HG03457 (cell line): ENCODE measurements around the gene DNAH8.
"Not testable (repeated sequence)": the region's sequence is repeated elsewhere in the genome, so short reads cannot be mapped to it uniquely, and the experiment has no call there.

ENCODE experiments used
- ATAC-seq: cut with Tn5 transposase; IDR thresholded peaks from one replicate; pipeline ENCODE4 v1.9.1; 2021; ENCODE audit warnings: moderate number of reproducible peaks; ENCODE audit not compliant: unreplicated experiment

Gene DNAH8

DNA sequence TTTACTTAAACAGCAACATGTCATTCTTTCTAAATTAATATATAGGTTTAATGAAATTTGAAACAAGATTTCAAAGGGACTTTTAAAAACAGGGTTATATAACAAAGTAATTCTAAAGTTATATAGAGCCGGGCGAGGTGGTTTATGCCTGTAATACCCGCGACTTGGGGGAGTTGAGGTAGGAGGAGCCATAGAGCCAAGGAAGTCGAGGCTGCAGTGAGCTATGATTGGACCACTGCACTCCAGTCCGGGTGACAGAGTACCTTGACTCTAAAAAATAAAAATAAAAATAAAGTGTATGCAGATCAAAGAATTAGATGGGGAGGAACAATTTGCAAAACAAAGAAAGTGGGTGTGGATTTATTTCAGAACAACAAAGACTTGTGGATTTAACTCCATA, 182.4 kb downstream of the DNAH8 start:
- no peak for ATAC-seq

DNA sequence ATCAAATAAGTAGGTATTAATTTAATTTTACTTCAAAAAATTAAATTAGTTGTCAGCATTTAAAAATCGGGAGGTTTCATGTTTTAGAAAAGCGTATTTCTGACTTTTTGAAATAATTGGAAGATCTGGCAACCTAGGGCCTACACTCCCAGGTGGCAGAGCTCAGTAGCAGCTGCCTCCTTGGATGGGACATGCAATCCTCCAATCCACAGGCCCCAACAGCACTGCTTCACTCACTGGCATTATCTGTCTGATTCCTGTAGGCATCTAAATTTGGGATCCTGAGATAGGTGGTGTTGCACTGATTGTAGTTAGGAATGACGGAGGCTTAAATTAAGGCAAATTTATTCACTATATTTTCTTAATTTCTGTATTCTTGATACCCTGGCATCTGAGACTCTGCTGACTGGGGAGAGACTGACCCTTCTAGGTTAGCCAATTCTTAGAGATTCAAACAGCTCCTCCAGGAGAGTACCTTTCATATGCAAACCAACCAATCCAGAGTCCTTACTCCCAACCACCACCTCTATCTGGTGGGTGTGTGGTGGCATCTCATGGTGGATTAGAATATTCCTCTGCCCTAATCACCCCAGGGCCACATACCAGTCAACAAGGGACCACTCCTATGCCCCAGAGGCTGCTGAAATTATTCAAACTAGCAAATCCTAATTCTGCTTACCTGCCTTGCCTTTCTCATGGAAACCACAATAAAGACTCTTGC, 186.9 kb downstream of the DNAH8 start:
- no peak for ATAC-seq

DNA sequence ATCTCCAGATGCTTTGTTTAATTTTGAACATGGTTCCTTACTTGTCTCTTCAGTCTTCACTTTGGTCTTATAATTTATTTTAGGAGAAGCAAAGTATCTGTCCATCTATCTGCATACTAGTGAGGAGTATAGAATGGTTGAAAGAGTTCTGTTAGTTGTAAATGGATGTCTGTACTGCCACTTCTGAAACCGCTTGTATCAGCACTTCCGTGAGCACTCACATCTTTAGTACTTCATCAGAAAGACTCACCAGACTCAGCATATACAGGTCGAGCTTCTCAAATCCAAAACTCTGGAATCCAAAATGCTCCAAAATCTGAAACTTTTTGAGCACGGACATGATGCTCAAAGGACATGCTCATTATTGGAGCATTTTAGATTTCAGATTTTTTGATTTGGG, 191.5 kb downstream of the DNAH8 start:
- no peak for ATAC-seq

DNA sequence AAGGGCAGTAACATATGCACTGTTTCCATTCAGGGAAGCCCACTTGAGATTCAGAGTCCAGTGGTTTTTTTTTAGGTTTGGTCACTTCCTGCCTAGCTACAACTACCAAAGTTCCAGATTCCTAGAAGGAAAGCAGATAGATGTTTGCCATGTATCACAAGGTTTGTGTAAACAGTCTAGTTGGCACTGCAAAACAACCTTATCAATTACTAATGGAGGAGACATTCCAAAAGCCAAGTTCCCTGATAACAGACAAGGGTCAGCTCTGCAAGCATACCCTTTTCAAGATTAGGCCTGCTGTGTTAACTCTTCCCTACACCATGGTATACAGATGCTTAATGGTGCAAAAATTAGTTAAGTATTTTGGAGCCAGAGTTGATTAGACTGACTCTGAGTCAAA, 192.2 kb downstream of the DNAH8 start:
- ATAC-seq, result no peak

DNA sequence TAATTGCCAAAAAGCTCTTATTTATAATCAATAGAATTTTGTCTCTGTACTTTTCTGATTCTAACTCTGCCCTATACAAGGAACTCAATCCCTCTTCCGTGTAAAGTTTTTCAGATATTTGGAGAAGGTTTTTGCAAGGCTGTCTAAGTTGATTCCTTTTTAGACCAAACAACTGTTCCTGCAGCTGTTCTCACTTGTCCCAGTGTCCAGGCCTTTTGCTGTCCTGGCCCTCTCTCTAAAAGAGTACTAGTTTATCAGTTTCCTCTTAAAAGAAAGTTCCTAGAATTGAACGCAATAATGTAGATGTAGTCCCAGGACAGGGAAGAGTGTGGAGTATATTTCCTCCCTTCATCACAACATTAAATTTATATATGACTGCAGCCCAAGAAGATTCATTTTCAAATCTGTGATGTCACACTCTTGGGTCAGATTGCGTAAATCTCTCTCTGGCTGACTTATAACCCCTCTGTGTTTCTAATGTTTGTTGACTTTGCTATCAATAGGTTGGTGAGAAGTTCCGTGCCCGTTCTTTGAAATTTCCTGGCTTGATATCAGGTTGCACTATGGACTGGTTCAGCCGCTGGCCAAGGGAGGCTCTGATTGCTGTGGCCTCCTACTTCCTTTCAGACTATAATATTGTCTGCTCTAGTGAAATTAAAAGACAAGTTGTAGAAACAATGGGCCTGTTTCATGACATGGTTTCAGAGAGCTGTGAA, 194.1 kb downstream of the DNAH8 start:
- no peak for ATAC-seq

DNA sequence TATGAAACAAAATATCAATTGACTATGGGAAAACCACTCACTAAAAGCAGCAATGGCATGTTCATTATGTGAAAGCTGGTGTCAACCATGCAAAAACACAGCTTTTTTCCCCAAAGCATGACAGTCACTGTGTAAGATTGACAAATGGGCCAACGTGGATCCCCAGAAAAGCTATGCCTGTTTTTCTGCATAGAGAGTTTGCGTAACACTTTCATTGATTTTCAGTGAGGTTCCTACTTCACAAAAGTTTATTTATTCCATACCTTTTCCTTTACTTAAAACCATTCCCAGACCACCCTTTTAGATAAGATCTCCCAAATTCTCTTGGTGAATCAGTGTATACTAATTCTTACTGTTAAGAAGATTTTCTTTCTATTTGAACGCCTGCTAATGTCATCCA, 195.1 kb downstream of the DNAH8 start:
- no peak for ATAC-seq

DNA sequence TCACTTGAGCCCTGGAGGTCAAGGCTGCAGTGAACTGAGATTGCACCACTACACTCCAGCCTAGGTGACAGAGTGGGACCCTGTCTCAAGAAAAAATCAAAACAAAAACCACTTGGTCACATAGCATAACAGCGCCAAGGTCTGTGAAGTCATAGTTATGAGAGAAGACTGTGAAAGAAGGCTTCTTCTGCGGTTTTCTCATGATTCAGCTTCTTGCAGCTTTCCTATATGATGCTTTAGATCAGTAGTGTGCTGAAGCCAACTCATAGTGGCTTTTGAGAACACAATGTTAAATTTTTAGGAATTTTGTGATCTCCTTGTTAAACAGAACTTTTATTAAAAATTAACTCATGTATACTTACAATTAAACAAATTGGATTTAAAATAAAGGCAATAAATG, 197.3 kb downstream of the DNAH8 start:
- no peak for ATAC-seq

DNA sequence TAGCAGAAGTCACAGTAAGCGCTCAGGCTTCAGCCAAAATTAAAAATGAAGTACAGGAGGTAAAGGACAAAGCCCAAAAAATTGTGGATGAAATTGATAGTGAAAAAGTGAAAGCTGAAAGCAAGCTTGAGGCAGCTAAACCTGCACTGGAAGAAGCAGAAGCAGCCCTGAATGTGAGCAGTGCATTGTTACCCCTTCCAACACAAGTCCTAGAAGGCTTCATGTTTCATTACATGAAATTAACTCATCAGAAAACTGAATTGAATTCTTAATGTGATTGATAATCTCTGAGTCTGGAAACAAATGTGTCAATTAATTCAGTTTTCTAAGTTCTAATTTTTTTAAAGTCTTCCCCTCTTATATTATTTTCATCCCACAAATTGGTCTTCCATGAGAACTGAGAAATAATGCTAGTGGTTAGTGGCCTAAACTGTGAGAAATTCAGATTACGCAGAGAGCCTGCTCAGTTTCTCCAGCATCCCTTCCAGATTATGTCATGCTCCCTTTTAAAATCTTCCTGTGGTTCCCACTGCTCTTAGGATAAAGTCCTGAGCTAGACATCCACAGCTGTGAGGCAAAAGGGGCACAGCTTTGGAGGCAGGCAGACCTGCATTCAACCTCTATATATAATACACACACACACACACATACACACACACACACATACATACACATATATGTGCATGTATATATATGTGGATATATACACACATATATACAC, 200.3 kb downstream of the DNAH8 start:
- no peak for ATAC-seq

DNA sequence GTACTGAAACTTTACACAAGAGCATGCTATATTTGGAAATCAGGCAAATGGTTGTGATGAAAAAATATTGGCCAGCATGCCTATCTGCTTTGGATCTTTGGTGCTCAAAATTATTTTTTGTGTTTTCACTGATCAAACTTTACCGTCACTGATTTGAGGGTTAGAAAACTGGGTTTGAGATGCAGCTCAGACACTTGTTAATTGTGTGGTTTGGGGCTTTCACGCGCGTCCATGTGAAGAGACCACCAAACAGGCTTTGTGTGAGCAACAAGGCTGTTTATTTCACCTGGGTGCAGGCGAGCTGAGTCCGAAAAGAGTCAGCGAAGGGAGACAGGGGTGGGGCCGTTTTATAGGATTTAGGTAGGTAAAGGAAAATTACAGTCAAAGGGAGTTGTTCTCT, 206.4 kb downstream of the DNAH8 start:
- ATAC-seq, result not testable (repeated sequence)

DNA sequence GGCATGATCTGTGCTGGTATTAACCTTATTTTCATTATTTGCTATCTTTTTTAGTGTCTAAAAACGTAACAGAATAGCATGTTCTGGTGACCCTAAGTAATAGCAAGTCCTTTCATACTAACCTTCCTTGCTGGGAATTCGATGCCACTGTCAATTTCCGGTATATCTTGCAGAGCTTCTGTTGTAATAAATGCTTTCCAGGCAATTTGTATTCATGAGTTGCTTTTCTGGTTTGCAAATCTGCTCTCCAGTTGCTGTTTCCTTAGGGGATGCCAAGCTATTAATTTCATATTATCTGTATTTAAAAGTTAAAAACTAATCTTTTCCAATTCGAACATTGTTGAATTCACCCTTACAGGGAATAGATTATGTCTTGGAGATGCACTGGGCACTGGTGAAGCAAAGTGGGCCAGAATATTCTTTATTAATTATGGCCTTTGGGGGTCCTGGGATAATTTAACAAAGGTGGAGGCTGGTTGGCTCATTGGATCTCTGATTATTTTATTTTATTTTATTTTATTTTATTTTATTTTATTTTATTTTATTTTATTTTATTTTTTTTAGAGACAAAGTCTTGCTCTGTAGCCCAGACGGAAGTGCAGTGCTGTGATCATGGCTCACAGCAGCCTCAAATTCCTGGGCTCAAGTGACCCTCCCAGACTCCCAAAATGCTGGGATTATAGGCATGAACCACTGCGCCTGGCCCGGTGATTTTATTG, 209.8 kb downstream of the DNAH8 start:
- no peak for ATAC-seq

DNA sequence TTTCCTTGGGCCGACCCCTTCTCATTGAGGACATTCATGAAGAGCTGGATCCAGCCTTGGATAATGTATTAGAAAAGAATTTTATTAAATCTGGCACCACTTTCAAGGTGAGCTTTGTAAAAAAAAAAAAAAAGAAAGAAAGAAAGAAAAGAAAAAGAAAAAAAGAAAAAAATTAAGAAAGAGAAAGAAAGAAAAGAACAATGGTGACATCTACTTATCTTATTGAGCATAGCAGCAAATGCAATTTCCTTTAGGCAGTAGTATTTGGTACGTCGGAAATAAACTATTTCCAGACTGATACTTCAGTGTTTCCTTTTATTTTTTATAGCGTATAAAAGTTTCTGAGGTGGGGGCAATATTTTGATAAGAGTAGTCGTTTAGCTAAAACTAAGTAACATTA, 214.4 kb downstream of the DNAH8 start:
- ATAC-seq, result no peak

DNA sequence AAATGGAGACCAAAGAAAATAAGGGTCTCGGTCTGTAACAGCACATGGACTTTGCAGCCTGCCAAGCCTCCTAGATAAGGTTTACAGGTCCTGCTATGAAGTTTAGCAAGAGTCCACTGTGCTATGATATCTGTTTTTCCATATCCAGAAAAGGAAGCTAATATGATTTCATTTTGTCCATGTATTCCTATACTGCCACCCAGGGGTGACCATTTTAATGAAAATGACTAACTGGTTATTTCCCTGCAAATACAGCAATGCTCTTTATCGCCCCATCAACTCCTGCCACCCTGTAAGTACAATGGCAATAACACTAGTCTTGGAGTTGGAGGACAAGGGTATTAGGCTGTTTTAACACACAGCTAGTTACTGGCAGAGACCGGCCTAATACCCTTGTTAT, 218.3 kb downstream of the DNAH8 start:
- ATAC-seq, result no peak

DNA sequence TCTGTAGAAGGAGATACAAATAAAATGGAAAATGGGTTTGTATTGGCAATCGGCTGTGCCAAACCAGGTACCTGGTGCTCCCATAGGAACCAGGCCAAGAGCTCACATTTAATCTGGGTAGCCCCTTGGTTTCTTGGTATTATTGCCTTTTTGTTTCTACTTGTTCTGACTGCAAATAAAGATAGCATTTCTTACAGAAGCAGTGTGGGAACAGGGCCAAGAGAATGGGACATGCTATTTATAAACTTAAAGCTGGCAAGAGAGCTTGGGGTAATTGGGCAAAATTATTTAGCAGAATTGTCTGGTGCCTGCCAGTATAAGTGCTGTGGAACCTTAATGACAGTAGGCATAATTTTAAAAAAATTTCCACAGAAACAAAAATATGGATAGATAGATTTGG, 219.9 kb downstream of the DNAH8 start:
- no peak for ATAC-seq

DNA sequence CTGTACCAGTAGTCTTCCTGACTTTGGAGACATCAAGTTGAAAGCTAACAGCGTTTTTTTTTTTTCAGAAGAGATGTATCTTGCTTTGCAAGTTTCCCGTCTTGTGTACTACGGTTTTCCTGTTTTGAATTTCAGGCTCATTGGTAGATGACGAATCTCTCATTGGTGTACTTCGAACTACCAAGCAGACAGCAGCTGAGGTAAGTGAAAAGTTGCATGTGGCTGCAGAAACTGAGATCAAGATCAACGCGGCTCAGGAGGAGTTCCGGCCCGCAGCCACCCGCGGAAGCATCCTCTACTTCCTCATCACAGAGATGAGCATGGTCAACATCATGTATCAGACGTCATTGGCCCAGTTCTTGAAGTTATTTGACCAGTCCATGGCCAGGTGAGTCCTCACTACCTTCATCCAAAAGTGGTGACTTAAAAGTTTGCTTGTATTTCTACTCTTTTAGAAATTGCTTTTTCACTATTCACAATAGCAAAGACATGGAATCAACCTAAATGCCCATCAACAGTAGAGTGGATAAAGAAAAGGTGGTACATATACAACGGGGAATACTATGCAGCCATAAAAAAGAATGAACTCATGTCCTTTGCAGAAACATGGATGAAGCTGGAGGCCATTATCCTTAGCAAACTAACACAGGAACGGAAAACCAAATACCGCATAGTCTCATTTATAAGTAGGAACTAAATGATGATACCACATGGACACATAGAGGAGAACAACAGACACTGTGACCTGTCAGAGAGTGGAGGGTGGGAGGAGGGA, 222.9 kb downstream of the DNAH8 start:
- ATAC-seq, result no peak

DNA sequence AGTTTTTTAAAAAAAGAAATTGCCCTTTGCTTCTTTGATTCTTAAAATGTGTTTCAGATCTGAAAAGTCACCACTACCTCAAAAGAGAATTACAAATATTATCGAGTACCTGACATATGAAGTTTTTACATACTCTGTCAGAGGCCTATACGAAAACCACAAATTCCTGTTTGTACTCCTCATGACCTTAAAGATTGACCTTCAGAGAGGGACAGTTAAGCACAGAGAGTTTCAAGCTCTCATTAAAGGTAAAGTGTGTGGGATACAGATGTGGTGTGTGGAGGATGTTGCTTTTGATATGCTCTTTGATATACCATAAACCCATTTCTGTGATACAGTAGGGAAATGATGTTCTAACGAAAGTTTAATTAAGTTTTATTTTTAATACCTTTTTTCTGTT, 223.6 kb downstream of the DNAH8 start:
- no peak for ATAC-seq

DNA sequence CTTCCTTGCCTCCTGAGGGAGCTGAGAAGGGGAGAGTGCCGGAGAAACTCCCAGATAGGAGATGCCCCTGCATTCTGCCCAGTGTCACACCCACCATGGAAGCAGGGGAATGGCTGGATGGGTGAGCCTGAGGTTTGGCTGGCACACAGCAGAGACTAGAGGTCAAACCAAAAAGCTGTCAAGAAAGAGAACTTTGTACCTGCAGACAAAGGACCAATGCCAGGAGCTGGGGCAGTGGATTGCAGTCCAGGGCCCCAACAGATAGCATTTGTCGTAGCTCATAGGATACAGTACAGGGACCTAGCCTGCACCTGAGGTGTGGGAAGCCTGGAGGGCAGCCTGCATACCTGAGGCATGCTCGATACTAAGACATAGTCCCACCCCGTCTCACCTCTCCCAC, 227.3 kb downstream of the DNAH8 start:
- no peak for ATAC-seq

DNA sequence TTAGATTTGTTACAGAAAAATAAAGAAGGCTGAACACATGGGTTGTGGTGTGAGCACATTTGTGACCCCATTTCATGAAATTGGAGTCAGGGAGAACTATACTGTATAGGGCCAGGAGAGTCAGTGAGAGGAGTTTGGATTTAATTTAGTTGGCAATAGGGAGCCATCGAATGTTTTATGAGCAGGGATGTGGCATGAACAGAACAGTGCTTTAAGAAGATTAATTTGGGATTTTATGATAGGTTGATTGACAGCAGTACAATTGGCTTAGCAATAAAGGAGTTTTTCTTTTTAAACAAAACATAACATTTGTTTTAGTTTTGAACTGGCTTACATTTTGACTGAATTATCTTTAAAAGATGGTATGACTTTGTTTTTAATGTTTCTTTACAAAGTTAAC, 227.9 kb downstream of the DNAH8 start:
- ATAC-seq, result no peak

DNA sequence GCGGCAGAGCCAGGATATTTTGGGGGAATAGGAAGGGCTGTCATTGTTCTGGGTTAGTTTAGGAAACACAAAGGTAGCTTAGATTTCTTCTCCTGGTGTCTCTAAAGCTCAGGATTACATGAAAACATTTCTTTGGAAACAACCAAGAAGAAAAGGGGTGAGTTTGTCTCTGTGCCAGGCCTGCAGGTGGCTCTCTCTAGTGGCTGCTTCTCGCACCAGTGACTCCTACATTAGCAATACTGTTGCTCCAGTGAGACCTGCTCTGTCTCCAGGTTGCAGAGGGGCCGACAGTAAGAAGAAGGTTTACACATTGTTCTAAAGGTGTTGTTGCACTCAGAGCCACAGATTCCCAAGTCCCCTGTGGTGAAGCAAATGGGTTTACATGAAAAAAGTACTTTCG, 228.9 kb downstream of the DNAH8 start:
- no peak for ATAC-seq

DNA sequence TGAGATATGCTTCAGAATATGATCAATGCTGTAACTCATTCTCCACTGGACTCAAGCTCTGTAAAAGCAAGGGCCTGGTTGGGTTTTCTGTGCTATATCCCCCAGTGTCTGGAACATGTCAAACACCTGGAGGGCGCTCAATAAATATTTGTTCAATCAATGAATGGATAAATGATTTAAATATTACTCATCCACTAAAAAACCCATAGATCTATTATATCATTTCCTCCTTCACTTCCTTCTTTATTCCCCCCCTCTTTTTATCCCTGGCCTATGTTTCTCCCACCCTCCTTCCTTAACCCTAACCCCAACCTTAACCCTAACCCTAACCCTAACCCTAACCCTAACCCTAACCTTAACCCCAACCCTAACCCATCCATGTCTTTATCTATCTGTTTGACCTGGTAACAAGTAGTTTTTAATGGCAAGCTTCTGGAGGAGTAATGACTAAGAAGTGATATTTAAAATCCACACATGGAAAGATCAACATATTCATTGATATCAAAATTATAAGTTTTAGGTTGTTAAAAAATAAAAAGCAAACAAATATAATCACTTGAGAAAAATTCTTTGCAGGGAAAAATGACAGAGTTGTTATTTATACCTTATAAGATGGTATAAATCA, 229.7 kb downstream of the DNAH8 start:
- ATAC-seq, result no peak

DNA sequence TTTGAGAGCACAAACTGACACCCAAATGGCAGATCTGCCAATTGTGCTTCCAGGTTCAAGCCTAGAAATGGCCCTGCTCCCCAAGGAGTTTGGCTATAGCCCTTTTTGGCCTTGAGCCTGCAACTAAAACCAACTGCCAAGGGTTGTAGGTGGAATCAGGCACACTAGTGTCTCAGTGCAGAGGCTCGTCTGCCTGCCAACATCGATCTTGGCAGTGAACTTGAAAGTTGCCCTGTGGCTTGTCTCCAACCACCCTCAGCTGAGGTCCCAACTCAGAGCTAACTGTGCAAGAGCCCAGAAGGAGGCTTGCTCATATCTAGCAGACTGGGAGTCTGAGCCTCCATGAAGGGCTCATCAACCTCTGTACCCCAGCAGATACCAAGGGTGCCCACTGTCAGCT, 240.8 kb downstream of the DNAH8 start:
- ATAC-seq, result no peak
